CD4-positive, alpha-beta T cell treated with Interleukin-6 at 100 ng/mL for 8 hours (primary cell): ENCODE data around the gene ANKRD13A.

Experiments used
- DNase-seq: peaks from one replicate; pipeline ENCODE4 v3.0.0-alpha.2; 2020; ENCODE audit warnings: mixed read lengths, low spot score

The ANKRD13A gene

GRCh38 chr12:109998904-109999648 is at the start of gene ANKRD13A:
TSS of gene ANKRD13A (plus strand) at chr12:109999430. CDS start at chr12:109999689, 259 bp downstream.
- DNase-seq, result peak; percentile 93

GRCh38 chr12:109950625-109951024 is 48.6 kb upstream of the ANKRD13A start:
- DNase-seq, result no peak

DNA sequence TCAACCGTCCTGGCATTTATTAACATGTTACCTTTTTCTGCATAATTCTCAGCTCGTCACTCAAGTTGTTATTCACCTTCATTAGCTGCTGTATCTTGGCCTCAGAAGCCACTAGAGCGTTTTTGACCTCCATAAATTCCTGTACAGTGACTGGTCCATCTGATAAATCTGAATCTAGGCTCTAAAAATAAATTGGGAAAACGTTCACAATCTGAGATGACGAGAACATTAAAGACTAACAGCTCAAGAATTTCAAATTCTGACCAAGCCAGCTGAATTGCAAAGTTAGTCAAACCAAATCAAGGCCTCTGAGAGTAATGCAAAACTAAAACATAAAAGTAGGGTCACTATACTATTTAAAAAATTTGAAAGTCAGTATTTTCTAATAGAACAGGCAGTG is 48.1 kb upstream of the ANKRD13A start:
- no peak for DNase-seq

DNA sequence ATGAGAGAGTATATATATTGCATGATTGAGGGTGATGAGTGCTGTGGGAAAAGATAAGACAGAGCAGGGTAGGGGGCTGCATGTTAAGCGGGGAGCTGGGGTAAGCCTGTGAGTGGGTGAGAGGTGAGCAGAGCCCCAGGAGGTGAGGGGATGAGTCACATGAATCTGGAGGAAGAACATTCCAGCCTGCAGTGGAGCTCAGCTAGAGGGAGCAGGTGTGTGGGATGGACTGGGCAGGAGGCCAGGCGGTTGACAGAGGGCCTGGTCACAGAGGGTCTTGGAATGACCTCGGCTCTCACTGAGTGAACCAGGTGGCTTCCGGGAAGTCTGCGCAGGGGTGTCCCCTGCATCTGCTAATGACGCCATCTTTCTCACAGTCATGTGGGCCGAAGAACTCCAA is 47.5 kb upstream of the ANKRD13A start:
- no peak for DNase-seq

DNA sequence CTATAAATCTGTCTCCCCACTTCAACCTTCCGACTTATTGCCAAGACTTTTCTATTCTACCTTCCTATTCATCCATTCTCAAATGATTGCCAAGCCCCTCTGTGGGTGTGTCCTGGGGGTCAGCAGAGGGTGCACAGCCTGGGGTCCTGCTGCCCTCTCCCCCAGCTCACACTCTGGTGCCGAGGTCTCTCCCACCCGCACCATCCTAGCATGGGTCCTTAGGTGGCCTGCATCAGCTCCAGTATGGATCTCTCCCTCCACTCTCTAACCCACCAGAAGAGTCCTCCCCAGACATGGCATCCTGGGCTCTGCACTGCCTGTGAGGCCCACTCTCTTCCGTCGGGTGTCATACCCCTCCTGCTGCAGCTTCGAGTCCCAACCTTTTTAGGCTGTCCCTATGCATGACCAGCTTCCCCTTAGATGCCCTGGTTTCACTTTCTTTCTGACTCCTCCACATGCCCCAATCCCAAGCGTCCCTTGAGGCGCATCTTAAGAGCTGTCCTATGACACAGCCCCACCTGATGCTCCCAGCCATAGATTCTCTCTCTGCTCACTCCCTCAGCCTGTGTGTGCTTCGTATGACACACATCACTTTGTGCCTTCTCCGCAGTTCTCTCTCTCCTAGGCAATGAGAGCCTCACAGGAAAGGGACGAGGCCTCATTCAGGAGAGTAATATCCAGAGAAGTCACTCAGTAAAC is 46.9 kb upstream of the ANKRD13A start:
- no peak for DNase-seq

GRCh38 chr12:109952873-109953272 is 46.4 kb upstream of the ANKRD13A start:
- DNase-seq, result no peak

DNA sequence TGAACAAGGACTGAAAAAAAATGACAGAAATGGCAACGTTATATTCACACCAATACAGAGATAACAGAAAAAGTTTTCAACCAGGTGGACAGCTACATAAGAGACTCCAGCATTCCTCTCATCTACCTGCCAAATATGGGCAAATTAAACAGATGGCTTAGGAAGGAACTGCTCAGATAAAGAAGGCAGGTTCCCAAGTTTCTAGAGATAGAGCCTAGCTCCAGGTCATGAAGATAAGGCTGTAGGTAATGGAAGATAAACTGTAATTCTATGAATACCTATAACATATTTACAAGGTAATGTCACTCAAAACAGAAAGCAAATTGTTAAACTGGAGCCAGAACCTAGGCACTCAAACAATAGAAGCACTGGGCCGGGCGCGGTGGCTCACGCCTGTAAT is 45.6 kb upstream of the ANKRD13A start:
- no peak for DNase-seq

GRCh38 chr12:109958374-109958773 is 40.9 kb upstream of the ANKRD13A start:
- no peak for DNase-seq

DNA sequence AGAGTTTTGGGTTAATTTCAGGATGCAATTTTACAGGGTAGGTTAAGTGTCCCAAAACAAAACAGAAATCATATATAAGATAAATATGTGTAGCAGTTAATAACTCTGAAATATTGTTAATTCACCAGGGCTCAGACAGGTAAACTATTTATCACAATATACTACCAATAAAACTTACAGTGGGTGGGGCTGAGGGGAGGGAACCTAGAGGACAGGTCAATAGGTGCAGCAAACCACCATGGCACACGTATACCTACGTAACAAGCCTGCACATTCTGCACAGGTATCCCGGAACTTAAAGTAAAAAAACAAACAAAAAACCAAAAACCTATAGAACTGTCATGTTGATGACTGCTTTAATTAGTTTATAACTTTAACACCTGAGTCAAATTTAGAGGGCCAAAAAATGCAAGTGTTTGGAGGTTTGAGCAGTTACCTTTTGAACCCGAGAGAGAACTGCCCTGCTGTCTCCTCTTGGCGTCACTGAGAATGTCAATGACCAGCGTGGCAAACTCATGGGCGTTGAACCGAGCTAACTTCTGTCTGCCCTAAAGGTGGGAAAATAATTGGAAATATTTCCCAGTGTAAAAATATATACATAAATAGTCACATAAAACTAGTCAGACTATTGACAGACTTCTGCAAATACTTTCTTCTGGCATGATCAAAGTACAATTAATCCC is 39.7 kb upstream of the ANKRD13A start:
- no peak for DNase-seq

GRCh38 chr12:109961201-109961600 is 38.0 kb upstream of the ANKRD13A start:
- no peak for DNase-seq

- no peak for DNase-seq
Observed at GRCh38 chr12:109961612-109962011, 37.6 kb upstream of the ANKRD13A start.

DNA sequence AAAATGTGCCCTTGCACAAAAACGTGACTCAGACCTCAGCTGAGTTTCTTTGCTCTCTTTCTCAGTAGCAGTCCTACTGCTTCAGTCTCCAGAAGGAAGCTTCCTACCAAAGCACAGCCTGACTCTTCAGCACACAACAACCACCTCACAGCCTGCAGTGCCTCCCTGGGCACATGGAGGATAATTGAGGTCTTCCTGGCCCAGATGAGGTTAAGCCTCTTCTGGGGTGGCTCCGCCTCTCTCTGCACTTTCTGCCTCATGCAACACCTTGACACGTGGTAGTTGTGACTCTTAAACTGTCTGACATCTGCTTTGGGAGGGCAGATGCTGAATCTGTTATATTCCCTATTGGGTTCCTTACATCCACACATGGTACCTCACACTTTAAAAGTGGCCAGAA is 36.8 kb upstream of the ANKRD13A start:
- no peak for DNase-seq

DNA sequence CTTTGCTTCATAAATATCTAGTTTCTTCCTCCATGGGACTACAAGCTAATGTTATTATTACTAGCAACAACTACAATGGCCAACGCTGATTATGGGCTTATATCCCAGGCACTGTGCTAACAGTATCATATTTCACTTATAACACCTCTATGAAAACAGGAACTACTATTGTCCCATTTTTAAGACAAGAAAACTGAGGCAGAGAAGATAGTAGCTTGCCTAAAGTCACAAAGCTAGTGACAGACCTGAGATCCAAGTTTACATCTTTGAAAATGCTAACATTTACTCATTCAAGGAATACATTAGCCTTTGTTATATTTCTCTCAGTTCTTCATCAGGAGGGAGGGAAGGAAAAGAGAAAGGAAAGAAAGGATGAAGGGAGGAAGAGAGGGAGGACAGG is 35.9 kb upstream of the ANKRD13A start:
- no peak for DNase-seq

DNA sequence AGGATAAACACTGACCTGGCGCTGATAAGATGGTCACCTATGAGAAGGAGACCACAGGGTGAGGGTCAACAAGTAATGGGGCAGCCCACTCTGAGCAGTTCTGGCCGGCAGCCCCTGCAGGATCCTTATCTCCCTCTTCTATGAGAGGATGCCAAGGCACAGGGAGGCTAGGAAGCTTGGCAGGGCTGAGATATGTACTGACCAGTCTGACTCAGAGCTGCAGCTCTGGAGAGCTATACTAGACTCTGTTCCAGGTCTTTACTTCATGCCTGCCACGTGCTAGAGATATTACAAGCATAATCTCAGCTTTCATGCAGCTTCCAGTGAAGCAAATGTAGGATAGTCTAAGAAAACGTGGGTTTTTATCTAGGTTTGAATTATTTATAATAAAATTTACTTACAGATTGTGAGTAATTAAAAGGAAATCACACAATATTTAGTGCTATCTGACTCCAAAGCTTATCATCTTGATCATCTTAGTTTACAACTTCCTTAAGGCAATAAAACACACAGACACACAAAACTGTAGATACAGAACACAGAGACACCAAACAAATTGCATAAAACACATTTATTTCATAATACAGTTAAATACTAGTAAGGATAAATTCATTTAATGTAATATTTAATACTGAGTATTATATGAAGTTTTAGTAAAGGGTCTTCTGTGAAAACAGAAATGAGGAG is 35.3 kb upstream of the ANKRD13A start:
- no peak for DNase-seq

DNA sequence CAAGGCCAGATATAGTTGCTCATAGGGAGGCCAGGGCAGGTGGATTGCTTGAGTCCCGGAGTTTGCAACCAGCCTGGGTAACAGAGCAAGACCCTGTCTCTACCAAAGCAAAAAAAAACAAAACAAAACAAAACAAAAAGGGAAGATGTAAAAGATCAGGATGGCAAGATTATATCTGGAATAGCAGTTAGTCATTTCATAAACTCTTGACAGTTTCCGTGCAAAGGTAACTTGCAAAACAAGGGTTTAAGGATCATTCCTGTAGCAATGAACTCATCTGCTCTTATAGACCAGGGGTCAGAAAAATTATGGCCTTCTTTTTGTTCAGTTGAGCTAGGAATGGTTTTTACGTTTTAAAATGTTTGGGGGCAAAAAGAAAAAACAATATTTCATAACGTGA is 32.7 kb upstream of the ANKRD13A start:
- DNase-seq, result no peak

DNA sequence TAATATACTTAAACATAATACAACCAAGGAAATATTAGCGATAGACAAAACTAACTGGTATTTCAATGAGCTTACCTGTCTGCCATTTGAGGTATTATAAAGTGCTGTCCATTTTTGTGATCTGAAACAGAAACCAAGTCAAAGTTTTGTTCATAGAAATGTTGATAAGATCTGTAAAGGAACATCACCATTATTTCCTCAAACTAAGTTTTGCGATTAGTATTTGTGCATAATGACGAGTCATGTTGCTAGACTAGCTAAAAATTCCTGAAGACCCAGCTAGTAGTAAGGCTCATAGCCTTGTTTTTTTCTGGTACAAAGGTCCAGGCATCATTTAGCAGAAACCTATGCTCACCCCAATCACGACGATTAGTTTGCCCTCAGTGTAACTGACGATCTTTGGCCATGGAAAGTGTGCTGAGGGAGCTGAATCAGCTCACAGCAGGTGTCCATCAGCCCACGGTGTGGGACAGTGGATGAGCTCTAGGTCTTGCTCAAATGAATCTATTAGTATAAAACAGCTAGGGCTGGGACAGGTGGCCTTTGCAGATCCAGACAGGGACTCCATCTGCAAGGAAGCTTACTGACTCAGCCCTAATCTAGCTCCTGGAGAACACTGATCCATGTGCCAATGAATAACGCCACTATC is 31.7 kb upstream of the ANKRD13A start:
- peak; percentile 5 for DNase-seq

- peak; percentile 12 for DNase-seq
Observed at GRCh38 chr12:109968032-109968420, 31.2 kb upstream of the ANKRD13A start.

DNA sequence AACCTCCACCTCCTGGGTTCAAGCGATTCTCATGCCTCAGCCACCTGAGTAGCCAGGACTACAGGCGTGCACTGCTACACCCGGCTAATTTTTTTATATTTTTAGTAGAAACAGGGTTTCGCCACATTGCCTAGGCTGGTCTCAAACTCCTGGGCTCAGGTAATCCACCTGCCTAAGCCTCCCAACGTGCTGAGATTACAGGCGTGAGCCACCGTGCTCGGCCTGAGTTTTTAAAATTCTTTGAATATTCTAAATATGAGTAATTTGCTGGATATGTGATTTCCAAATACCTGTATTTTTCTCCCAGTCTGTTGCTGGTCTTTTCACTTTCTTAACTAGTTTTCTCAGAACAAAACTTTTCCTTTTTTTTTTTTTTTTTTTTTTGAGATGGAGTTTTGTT is 30.4 kb upstream of the ANKRD13A start:
- DNase-seq, result no peak

DNA sequence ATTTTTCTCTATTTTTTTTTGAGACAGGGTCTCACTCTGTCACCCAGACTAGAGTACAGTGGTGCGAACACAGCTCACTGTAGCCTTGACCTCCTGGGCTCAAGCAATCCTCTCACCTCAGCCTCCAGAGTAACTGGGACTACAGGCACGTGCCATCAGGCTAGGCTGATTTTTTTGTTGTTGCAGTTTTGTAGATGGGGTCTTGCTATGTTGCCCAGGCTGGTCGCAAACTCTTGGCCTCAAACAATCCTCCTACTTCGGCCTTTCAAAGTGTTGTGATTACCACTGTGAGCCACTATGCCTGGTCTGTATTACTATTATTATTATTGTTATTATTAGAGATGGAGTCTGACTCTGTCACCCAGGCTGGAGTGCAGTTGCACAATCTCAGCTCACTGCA is 26.4 kb upstream of the ANKRD13A start:
- no peak for DNase-seq

DNA sequence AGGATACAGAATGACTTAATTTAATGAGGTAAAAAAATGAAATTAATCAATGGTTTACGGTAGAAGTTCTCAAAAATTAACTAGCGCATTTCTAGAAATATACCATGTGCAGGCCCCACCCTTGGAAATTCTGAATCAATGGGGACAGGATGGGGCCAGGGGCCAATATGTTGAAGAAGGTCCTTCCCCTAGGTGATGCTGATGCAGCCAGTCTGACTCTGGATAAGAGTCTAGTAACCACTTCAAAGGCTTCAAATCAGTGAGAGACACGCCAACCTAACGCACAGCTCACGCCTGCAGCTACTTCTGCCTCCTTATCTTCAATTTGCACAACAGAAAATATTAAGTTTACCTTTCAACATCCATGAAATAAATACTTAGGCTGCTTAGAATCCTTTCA is 17.9 kb upstream of the ANKRD13A start:
- DNase-seq, result peak; percentile 40

- DNase-seq, result no peak
Observed at GRCh38 chr12:109982210-109982609, 17.0 kb upstream of the ANKRD13A start.
